WTC11 (cell line): ENCODE measurements around the gene PROK2. TPM values are rescaled to one million over a fixed set of nuclear protein-coding genes. Genes with fewer than 3 reads are reported as not detected.

Source experiments
- ATAC-seq: fragments of 200-7000 bp; cut with Tn5 transposase; 2 replicates; pipeline ENCODE4 v1.10.0; 2021; ENCODE audit warnings: mild to moderate bottlenecking, moderate library complexity
- CTCF ChIA-PET: fragments of 300-600 bp; sonication (Branson Sonifier 250); formaldehyde crosslinking; loops from one replicate; lab custom pipeline; 2021; ENCODE audit warnings: antibody characterized with exemption; lab: Charles Lee
- POLR2A ChIA-PET: fragments of 350-600 bp; sonication (Branson Sonifier 250); formaldehyde crosslinking; loops from one replicate; lab custom pipeline; 2021; ENCODE audit warnings: antibody characterized with exemption; lab: Charles Lee
- DNase-seq: peaks from one replicate; pipeline ENCODE4 v3.0.0; 2021; ENCODE audit warnings: low spot score
- H3K27ac Mint-ChIP-seq: 2 replicates; pipeline ENCODE4 v1.8.0; 2021; ENCODE audit warnings: mixed read lengths
- H3K27me3 Mint-ChIP-seq: 2 replicates; pipeline ENCODE4 v1.8.0; 2021; ENCODE audit warnings: low read depth, mild to moderate bottlenecking, moderate library complexity, mixed read lengths
- H3K36me3 Mint-ChIP-seq: 2 replicates; pipeline ENCODE4 v1.8.0; 2021; ENCODE audit warnings: mixed read lengths
- H3K4me1 Mint-ChIP-seq: 2 replicates; pipeline ENCODE4 v1.8.0; 2022; ENCODE audit warnings: mixed read lengths
- H3K4me3 Mint-ChIP-seq: 2 replicates; pipeline ENCODE4 v1.8.0; 2021; ENCODE audit warnings: mild to moderate bottlenecking, moderate library complexity, mixed read lengths
- H3K9me3 Mint-ChIP-seq: 2 replicates; pipeline ENCODE4 v1.8.0; 2021; ENCODE audit warnings: mixed read lengths
- CREB1 ChIP-seq: sonication (generic); formaldehyde crosslinking; IDR thresholded peaks from 2 replicates; pipeline ENCODE4 v1.8.0; 2023; ENCODE audit warnings: mild to moderate bottlenecking, missing genetic modification reagents
- ELF4 ChIP-seq: sonication (generic); formaldehyde crosslinking; IDR thresholded peaks from 2 replicates; pipeline ENCODE4 v1.8.1; 2022; ENCODE audit warnings: low read depth, mild to moderate bottlenecking, moderate library complexity, missing genetic modification reagents
- FOXK1 ChIP-seq: sonication (generic); formaldehyde crosslinking; IDR thresholded peaks from 2 replicates; pipeline ENCODE4 v1.8.0; 2022; ENCODE audit warnings: mild to moderate bottlenecking, moderate library complexity, missing genetic modification reagents
- GTF2I ChIP-seq: fragments of 250-450 bp; sonication (Bioruptor Pico); conservative IDR thresholded peaks from 2 replicates; pipeline ENCODE4 v1.4.0; 2021; ENCODE audit warnings: mild to moderate bottlenecking
- MYBL2 ChIP-seq: sonication (generic); formaldehyde crosslinking; IDR thresholded peaks from 2 replicates; pipeline ENCODE4 v1.8.1; 2023; ENCODE audit warnings: mild to moderate bottlenecking, moderate library complexity, missing genetic modification reagents
- NFE2L1 ChIP-seq: sonication (generic); formaldehyde crosslinking; IDR thresholded peaks from 2 replicates; pipeline ENCODE4 v1.8.1; 2023; ENCODE audit warnings: missing genetic modification reagents
- NFYB ChIP-seq: sonication (generic); formaldehyde crosslinking; conservative IDR thresholded peaks from 2 replicates; pipeline ENCODE4 v1.8.0; 2022; ENCODE audit warnings: low read depth, missing genetic modification reagents
- RORB ChIP-seq: fragments of 250-450 bp; sonication (Bioruptor Pico); IDR thresholded peaks from 2 replicates; pipeline ENCODE4 v1.9.0; 2021; ENCODE audit warnings: mild to moderate bottlenecking
- SMAD3 ChIP-seq: sonication (generic); formaldehyde crosslinking; IDR thresholded peaks from 2 replicates; pipeline ENCODE4 v1.8.0; 2022; ENCODE audit warnings: missing genetic modification reagents, mild to moderate bottlenecking, borderline replicate concordance
- SOX15 ChIP-seq: fragments of 250-450 bp; sonication (Bioruptor Pico); IDR thresholded peaks from 2 replicates; pipeline ENCODE4 v1.9.0; 2021; ENCODE audit warnings: mild to moderate bottlenecking
- TEAD1 ChIP-seq: sonication (generic); formaldehyde crosslinking; IDR thresholded peaks from 2 replicates; pipeline ENCODE4 v1.8.0; 2022; ENCODE audit warnings: mild to moderate bottlenecking, missing genetic modification reagents
- ZNF396 ChIP-seq: fragments of 250-450 bp; sonication (Bioruptor Pico); IDR thresholded peaks from 2 replicates; pipeline ENCODE4 v1.8.0; 2021; ENCODE audit warnings: mild to moderate bottlenecking, moderate library complexity, borderline replicate concordance
- ZNF423 ChIP-seq: fragments of 250-450 bp; sonication (Bioruptor Pico); IDR thresholded peaks from 2 replicates; pipeline ENCODE4 v2.1.2; 2022; ENCODE audit warnings: mild to moderate bottlenecking, moderate library complexity
- total RNA-seq: library from RNA; stranded (reverse); gene quantifications from 3 replicates; pipeline ENCODE4 v1.2.3, GENCODE V29; 2021
- TF ChIP-seq, protein P1 (sequence below): sonication (generic); formaldehyde crosslinking; IDR thresholded peaks from 2 replicates; pipeline ENCODE4 v1.8.1; 2022; ENCODE audit warnings: low read depth, mild to moderate bottlenecking, moderate library complexity, missing genetic modification reagents, borderline replicate concordance
- TF ChIP-seq, protein P2 (sequence below): sonication (generic); formaldehyde crosslinking; conservative IDR thresholded peaks from 2 replicates; pipeline ENCODE4 v1.8.1; 2023; ENCODE audit warnings: mild to moderate bottlenecking, low read depth, missing genetic modification reagents, moderate library complexity
- TF ChIP-seq, protein P3 (sequence below): sonication (generic); formaldehyde crosslinking; IDR thresholded peaks from 2 replicates; pipeline ENCODE4 v1.8.0; 2022; ENCODE audit warnings: missing genetic modification reagents
- TF ChIP-seq, protein P4 (sequence below): sonication (generic); formaldehyde crosslinking; IDR thresholded peaks from 2 replicates; pipeline ENCODE4 v1.8.1; 2023; ENCODE audit warnings: mild to moderate bottlenecking, missing genetic modification reagents, borderline replicate concordance

The PROK2 gene
- total RNA-seq, 1 experiment from 2014 or later, result 0.92 TPM

DNA sequence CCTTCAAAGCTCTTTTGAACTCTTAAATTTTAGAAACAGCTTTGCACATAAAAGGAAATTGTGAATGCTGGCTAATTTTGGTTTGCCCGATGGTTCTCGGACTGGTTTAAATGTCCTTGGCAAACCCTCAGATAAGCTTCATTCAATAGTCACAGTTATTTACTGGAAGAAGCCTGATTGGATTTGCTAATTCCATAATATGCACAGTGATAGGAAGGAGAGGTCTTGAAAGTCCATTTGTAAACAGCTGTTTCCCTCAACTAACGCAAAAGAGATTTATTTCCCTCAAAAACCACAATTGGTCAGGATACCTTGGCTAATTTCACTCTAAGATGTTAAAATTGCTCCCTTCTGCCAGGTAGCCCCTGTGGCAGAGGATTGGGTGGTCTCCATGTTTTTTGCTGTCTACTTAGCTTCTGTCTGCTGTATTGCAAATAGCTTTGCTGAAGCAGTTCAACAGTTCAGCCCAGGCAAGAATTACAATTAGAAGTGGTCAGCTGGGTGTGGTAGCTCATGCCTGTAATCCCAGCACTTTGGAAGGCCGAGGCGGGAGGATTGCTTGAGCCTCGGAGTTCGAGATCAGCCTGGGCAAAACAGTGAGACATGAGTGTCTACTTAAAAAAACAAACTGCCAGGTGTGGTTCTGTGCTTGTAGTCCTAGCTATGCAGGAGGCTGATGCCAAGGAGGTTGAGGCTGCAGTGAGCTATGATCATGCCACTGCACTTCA lies 30.6 kb upstream of the PROK2 start (continued):
- TF ChIP-seq, protein P1, sequence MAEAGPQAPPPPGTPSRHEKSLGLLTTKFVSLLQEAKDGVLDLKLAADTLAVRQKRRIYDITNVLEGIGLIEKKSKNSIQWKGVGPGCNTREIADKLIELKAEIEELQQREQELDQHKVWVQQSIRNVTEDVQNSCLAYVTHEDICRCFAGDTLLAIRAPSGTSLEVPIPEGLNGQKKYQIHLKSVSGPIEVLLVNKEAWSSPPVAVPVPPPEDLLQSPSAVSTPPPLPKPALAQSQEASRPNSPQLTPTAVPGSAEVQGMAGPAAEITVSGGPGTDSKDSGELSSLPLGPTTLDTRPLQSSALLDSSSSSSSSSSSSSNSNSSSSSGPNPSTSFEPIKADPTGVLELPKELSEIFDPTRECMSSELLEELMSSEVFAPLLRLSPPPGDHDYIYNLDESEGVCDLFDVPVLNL (CRISPR knock-in tag), result no peak
- no peak for TF ChIP-seq ZNF396 (CRISPR knock-in tag)
- no peak for TF ChIP-seq FOXK1
- TF ChIP-seq SOX15 (CRISPR knock-in tag), result no peak
- TF ChIP-seq, protein P2, sequence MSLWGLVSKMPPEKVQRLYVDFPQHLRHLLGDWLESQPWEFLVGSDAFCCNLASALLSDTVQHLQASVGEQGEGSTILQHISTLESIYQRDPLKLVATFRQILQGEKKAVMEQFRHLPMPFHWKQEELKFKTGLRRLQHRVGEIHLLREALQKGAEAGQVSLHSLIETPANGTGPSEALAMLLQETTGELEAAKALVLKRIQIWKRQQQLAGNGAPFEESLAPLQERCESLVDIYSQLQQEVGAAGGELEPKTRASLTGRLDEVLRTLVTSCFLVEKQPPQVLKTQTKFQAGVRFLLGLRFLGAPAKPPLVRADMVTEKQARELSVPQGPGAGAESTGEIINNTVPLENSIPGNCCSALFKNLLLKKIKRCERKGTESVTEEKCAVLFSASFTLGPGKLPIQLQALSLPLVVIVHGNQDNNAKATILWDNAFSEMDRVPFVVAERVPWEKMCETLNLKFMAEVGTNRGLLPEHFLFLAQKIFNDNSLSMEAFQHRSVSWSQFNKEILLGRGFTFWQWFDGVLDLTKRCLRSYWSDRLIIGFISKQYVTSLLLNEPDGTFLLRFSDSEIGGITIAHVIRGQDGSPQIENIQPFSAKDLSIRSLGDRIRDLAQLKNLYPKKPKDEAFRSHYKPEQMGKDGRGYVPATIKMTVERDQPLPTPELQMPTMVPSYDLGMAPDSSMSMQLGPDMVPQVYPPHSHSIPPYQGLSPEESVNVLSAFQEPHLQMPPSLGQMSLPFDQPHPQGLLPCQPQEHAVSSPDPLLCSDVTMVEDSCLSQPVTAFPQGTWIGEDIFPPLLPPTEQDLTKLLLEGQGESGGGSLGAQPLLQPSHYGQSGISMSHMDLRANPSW, result no peak
- TF ChIP-seq, protein P3, sequence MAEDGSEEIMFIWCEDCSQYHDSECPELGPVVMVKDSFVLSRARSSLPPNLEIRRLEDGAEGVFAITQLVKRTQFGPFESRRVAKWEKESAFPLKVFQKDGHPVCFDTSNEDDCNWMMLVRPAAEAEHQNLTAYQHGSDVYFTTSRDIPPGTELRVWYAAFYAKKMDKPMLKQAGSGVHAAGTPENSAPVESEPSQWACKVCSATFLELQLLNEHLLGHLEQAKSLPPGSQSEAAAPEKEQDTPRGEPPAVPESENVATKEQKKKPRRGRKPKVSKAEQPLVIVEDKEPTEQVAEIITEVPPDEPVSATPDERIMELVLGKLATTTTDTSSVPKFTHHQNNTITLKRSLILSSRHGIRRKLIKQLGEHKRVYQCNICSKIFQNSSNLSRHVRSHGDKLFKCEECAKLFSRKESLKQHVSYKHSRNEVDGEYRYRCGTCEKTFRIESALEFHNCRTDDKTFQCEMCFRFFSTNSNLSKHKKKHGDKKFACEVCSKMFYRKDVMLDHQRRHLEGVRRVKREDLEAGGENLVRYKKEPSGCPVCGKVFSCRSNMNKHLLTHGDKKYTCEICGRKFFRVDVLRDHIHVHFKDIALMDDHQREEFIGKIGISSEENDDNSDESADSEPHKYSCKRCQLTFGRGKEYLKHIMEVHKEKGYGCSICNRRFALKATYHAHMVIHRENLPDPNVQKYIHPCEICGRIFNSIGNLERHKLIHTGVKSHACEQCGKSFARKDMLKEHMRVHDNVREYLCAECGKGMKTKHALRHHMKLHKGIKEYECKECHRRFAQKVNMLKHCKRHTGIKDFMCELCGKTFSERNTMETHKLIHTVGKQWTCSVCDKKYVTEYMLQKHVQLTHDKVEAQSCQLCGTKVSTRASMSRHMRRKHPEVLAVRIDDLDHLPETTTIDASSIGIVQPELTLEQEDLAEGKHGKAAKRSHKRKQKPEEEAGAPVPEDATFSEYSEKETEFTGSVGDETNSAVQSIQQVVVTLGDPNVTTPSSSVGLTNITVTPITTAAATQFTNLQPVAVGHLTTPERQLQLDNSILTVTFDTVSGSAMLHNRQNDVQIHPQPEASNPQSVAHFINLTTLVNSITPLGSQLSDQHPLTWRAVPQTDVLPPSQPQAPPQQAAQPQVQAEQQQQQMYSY (CRISPR knock-in tag), result no peak
- TF ChIP-seq TEAD1 (CRISPR knock-in tag), result no peak
- TF ChIP-seq, all 79 proteins: peak for 0

DNA sequence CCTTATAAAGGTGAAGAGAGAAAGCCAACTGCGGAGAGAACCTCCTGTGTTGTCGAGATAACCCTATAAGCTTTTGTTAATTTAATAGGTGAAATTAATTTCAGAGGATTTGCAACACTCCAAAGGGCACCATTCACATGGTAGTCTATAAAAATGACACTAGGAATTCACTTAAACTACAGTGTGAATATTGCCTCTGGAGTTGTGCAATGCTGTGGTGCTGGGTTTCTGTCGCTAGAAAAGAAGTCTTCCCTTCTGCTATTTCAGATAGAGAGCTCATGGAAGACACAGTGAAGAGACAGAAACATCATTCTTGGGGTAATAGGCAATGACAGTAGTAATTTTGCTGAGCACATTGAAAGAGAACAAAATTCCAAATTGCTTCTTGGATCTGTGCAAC lies 28.8 kb upstream of the PROK2 start:
- ATAC-seq (no peak), DNase-seq (no peak)
- no peak overlapping the region for H3K4me3 Mint-ChIP-seq
- H3K36me3 Mint-ChIP-seq, result no peaks in the 10 kb centered on the region
- ChIA-PET POLR2A (no interaction called here), CTCF (no interaction called here)
- no peak overlapping the region for H3K27ac Mint-ChIP-seq
- no peaks in the 10 kb centered on the region for H3K9me3 Mint-ChIP-seq
- H3K27me3 Mint-ChIP-seq, result peaks cover 74% of the 10 kb centered on the region
- peaks cover 23% of the 10 kb centered on the region for H3K4me1 Mint-ChIP-seq
- no peak for TF ChIP-seq ELF4
- no peak for TF ChIP-seq NFYB (CRISPR knock-in tag)
- TF ChIP-seq, protein P4, sequence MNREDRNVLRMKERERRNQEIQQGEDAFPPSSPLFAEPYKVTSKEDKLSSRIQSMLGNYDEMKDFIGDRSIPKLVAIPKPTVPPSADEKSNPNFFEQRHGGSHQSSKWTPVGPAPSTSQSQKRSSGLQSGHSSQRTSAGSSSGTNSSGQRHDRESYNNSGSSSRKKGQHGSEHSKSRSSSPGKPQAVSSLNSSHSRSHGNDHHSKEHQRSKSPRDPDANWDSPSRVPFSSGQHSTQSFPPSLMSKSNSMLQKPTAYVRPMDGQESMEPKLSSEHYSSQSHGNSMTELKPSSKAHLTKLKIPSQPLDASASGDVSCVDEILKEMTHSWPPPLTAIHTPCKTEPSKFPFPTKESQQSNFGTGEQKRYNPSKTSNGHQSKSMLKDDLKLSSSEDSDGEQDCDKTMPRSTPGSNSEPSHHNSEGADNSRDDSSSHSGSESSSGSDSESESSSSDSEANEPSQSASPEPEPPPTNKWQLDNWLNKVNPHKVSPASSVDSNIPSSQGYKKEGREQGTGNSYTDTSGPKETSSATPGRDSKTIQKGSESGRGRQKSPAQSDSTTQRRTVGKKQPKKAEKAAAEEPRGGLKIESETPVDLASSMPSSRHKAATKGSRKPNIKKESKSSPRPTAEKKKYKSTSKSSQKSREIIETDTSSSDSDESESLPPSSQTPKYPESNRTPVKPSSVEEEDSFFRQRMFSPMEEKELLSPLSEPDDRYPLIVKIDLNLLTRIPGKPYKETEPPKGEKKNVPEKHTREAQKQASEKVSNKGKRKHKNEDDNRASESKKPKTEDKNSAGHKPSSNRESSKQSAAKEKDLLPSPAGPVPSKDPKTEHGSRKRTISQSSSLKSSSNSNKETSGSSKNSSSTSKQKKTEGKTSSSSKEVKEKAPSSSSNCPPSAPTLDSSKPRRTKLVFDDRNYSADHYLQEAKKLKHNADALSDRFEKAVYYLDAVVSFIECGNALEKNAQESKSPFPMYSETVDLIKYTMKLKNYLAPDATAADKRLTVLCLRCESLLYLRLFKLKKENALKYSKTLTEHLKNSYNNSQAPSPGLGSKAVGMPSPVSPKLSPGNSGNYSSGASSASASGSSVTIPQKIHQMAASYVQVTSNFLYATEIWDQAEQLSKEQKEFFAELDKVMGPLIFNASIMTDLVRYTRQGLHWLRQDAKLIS (CRISPR knock-in tag), result no peak
- TF ChIP-seq MYBL2, result no peak
- TF ChIP-seq RORB (CRISPR knock-in tag), result no peak
- TF ChIP-seq ZNF423 (CRISPR knock-in tag), result no peak
- TF ChIP-seq CREB1, result no peak
- no peak for TF ChIP-seq SMAD3
- no peak for TF ChIP-seq GTF2I
- no peak for TF ChIP-seq NFE2L1
